Measurements from ENCODE around the gene ING4.
"Not testable (repeated sequence)": the region's sequence is repeated elsewhere in the genome, so short reads cannot be mapped to it uniquely, and the experiment has no call there.

Gene ING4

DNA sequence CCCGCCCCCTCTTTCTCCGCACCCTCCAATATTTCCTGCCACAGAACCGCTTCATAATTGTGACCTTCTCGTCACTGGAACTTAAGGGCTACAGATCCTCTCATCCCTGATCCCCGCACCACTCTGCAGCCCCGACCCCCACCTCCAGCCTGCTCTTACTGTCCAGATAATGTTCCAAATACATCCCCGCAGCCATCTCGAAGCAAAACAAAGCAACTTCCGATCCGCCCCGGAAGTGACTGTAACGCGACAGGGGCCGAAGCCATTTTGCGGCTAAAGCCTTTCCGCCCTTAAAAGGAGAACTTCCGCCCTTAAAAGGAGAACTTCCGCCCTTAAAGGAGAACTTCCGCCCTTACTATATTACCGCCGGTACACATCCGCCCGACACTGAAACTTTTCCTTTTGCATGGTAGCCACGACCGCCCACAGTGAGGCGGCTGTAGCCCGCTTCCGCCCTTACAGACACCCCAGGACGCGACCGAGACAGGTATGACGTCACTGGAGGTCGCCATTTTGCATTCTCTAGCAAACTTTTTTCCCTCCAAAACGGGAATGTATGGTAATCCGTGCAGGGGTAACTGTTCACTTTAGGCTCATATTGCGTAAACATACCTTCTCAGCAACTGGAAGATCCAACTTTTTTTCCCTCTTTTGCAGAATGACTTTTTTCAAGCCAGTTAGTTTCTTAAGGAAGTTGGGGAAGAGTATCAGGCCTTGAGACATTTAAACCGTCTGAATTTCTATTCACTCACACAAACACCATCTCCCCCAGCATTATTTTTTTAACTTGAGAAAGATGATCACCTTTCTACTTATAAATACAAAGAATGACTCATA is at the start of gene ING4:
Gene ING4, minus strand, starts transcription at position 214 of the 837 bp plus-strand sequence. Its CDS starts 18 bp downstream, at position 196.
- peak; percentile 98 for DNase-seq (ENCODE audit: low spot score)

DNA sequence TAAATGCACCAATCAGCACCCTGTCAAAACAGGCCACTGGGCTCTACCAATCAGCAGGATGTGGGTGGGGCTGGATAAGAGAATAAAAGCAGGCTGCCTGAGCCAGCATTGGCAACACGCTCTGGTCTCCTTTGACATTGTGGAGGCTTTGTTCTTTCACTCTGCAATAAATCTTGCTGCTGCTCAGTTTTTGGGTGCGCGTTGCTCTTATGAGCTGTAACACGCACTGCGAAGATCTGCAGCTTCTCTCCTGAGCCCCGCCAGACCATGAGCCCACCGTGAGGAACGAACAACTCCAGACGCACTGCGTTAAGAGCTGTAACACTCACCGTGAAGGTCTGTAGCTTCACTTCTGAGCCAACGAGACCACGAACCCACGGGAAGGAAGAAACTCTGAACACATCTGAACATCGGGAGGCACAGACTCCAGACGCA is 46.1 kb upstream of the ING4 start:
- no peak for DNase-seq (ENCODE audit: low spot score)

DNA sequence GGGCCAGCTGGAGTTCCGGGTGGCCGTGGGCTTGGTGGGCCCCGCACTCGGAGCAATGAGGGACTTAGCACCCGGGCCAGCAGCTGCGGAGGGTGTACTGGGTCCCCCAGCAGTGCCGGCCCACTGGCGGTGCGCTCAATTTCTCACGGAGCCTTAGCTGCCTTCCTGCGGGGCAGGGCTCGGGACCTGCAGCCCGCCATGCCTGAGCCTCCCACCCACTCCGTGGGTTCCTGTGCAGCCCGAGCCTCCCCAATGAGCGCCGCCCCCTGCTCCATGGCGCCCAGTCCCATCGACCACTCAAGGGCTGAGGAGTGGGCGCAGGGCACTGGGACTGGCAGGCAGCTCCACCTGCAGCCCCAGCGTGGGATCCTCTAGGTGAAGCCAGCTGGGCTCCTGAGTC is 45.4 kb upstream of the ING4 start:
- DNase-seq (ENCODE audit: low spot score): not testable (repeated sequence)

DNA sequence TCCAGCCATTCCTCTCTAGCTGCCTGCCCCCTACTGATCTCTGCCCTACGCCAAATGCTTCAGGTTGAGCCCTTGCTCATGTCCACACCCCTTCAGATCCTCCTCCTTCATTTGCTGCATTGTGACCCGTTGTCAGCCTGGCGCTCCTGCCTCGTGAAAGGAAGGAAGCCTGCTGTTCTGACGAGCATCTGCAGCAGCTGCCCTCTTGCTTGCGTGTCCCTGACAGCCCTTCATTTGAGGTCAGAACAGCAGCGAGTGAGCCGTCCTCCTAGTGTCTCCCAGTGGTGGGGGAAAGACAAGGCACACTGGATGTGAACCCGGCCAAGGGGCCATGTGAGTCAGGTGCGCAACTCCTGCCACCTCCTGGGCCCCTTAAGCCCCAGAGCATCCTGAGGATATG is 40.7 kb upstream of the ING4 start:
- no peak for DNase-seq (ENCODE audit: low spot score)

DNA sequence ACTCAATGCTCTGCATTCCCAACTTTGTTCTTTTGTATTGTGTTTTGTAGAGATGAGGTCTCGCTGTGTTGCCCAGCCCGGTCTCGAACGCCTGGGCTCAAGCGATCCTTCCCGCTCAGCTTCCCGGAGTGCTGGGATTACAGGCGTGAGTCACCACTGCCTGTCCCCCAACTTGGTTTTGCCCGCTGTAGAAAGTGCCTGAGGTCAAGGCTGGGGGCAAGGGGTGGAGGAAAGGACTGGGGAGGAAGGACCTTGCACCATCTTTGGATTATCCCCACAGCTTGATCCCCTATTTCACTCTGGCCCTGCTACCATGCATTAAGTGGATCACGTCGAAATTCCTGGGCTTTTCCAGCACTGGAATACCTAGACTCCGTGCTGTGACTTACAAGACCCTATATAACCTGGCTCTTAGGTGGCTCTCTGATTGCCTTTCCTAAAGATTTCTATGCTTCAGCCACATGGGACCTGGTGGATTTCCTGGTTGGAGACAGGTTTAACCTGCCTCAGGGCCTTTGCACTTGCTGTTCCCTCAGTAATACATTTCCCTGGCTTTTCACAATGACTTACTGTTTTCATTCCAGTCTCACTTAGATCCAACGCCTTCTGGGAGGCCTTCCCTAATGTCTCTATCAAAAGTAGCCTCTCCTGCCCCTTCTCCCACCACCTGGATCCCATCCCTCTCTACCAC is 38.3 kb upstream of the ING4 start:
- DNase-seq (ENCODE audit: low spot score): no peak

DNA sequence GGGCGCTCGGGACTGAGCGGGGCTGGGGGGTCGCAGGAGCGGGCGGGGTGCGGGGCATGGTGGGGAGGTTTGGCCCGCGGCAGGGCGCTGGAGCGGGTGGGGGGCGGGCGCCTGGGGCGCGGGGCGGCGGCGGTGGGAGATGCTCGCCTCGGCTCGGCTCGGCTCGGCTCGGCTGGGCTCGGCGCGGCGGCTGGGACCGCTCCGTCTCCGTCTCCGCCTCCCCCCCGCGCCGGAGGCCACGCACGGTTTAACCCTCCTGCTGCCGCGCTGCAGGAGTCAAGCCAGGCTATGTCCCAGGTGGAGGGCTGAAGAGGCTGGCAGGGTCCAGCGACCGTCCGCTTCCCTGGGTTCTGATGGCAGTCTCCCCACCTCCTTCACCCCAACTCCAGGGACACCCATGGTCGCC is 37.7 kb upstream of the ING4 start, which contains the start of gene PIANP:
Gene PIANP, minus strand, starts transcription at position 170 of the 406 bp plus-strand sequence. CDS start 2,754 bp downstream, outside the sequence.
- peak; percentile 76 for DNase-seq (ENCODE audit: low spot score)

DNA sequence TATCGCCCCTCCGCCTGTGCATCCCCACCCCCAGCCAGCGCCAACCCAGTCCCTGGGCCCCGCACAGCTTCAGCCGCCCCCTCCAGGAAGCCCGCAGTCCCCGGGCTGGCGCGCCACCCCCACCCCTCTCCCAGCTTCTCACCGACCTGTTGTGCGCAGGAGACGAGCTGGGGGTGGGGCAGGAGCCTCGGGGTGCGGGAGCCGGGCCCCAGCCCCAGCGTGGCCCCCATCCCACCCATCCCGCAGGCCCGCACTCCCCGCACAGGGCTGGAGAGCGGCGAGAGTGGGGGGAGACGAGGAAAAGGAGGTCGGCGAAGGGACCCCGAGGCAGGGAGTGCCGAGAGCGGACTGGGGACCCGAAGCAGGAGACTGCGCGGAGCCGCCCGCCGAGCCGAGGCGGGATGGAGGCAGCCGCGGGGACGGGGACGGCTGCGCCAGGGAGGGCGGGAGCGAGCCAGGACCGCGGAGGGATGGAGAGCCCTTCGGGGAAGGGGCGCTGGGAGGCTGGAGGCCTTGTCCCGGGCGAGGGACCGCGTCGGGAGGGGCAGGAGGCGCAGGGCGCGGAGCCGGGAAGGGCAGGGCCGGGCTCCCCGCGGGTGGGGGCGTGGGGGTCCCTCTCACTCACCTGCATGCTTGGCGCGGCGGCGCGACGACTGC is 37.2 kb upstream of the ING4 start:
- DNase-seq (ENCODE audit: low spot score): peak; percentile 60

DNA sequence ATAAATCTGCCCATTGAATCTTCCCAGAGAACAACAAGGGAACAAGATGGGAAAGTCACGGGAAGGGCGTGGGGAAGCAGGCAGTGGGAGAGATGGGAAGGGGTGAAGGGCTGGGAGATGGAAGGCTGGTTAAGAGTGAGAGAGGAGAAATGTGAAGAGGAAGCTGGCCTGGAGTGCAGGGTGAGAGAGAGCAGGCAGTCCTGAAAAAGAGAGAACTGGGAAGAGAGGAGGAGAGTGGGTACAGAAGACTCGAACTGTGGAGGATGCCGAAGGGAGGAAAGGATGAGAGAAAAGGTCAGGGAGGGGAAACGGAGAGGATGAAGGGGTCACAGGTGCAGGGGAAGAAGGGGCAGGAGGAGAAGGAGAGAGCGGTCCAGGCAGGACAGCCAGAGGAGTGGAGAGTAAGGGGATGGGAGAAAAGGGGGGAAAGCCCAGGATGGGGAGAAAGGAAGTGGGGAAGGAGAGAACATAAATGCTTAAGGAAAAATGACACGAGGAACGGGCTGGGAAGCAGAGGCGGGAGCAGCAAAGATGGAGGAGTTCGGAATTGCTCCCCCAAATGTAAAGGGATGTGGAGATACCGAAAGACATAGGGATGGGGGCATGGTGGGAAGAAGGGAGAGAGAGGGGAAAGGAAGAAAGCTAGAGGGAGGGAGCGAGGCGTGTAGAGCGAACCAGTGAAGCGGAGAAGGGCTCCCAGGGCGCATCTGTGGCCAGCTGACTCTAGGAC is 36.5 kb upstream of the ING4 start:
- no peak for DNase-seq (ENCODE audit: low spot score)

DNA sequence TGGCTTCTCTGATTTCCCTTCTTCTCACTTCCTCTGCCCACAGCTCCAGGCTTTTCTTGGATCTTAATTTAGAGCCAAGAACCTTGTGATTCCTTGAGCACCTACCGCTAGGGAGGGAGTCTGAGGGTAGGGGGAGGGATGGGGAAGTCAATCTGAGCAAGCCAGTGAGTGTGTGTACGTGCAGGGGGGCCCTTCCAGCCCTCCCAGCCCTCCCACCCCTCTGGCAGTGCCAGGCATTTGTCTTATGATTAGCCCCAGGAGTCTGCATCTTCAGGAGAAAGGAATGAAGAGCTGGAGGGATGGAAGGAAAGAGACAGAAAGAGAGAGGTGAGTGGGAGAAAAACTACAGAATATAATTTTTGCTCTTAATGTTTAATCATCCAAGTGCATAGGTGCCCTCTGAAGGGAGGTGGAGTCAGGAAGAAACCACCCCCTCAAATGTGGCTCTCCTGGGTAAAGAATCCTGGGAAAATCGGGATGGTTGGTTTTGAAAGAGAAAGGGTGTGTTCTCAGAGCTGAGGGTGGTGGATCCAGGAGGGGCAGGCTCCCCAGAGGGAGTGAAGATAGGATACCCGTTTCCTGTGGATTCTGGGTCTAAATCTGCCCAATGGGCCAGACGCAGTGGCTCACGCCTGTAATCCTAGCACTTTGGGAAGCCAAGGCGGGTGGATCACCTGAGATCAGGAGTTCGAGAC is 35.6 kb upstream of the ING4 start:
- DNase-seq (ENCODE audit: low spot score): no peak

DNA sequence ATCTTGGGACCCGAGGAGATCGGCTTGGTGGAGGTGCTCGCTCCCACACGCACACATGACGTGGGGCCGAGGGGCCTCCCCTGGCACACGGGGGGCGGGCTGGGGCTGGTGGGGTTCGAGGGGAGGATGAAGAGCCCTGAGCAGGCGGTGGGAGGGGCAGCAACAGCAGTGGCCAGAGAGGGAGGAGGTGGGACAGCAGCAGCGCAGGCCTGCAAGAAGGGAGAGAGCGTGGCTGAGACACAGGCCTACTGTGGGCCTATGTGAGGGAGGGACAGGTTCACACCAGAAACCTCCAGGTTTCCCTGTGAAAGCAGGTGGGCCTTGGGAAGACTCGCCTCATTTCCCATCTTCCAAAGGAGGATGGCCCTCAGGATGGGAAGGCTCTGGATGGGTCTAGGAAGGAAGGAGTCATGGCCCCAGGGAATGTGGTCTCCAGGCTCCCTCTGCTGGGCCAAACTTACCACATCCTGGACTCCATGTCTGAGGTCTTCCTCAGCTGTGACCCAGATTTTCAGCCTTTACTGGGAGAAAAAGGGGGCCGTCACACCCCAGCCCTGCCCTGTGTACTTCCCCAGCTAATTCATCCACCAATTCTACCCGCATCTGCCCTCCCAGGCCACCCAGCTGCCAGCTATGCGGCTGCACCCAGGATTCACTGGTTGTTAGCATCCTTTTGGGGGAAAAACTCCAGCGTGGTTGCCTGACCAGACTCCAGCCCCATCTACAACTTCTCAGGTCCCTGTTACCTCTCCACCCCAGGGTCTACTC is 34.8 kb upstream of the ING4 start:
- DNase-seq (ENCODE audit: low spot score): peak; percentile 85

DNA sequence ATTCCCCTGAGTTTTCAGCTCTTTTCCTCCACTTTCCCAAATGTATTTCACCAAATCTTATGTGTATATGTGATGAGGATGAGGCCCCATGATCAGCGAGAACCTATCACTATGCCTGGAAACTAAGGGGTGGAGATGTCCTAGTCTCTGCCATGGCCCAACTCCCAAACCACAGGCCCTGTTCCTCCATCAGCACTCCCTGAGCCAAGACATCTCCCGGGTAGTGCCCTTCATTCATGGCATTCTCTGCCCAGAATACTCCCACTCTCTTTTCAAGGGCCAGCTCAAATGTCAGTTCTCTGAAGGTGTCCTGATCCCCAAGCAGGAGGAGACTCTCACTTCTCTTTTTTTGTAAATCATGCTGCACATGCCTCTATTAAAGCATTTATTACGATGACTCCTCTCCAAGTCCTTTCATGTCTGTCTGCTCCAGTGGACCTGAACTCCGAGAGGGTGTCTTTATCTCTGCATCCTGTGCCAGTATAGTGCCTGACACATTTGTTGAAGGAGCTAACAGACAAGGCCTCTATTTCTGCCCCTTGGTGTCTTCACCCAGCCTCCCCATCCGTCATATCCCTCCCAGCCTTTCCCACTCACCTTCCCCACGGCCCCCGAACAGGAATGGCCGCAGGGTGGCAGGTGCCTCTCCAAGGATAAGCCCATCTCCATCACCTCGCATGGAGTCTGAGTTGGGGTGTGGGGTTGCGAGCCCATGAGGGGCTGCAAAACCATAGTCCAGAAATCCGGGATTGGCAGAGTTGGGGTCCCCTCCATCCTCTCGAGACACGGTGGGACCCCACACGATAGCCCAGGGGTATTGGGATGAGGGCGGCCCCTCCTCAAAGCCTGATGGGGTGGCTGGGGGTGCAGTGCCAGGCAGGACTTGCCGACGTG is 34.0 kb upstream of the ING4 start:
- DNase-seq (ENCODE audit: low spot score): no peak

DNA sequence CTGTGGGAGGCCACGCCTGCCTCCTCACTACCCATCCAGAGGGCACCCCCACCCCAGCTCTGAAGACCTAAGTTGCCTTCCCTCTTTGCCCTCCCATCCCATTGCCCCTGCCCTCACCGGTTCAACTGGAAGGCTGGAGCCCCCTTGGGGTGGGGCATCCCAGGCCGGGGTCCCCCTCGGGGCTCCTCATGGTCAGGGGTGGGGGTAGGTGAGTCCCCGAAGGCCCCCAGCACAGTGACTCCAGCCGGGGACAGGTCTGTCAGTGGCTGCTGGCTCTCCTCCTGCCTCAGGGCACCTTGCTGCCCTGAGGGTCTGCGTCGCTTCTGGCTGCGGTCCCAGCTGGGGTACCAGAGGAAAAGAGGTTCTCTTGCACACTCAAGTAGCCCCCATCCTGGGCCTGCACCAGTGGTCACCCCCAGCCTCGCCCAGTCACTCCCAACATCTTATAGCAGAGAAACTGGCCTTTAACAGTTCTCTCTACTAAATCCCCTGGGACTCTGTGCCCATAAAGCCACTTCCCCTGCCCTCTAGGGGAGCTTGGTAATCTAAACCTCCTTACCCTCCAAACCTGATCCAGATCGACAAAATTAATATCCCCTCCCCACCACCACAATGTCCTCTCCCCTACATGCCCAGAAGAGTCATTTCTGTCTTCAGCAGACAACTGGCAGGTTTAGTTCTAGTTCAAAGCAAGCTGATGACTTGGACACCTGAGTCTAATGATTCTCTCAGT is 32.6 kb upstream of the ING4 start:
- DNase-seq (ENCODE audit: low spot score): no peak

DNA sequence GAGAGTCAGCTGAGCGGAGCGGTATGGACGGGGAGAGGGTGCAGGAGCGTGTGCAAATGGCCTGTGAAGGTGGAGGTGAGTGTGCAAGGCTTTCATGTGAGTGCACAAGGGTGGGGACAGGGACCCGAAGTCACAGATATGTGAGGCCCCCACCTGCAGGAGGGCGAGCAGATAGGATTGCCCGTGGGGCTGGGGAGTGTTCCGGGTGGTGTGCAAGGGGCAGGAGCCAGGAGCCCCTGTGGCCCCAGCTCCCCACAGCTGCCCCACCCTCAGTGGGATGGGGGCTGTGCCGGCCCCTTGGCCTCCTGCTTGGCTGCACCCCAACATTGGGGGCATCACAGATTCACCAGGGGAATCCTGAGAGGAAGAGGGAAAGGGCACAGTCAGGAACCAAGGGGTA is 31.8 kb upstream of the ING4 start:
- no peak for DNase-seq (ENCODE audit: low spot score)

DNA sequence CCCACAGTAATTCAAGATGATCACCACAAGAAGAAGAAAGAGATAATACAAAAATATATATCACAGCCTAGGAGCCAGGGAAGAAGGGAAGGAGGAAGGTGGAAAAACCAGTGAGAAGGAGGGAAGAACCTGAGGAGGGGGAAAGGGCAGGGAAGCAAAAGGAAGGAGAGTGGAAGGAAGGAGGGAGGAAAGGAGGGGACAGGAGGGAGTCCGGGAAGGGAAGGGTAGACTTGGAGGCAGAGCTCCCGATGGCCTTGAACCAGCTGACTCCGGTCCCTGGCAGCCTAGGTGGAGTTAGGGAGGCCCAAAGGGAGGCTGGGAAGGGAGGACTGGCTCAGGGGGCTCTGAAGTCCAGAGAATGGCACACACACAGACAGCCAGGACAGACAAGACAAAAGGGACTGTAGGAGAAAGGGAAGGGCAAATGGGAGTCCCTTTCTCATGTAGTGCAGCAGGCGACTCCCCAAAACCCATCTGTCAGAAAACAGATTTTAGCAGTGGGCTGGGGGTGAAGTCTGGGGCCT is 31.0 kb upstream of the ING4 start:
- DNase-seq (ENCODE audit: low spot score): no peak

DNA sequence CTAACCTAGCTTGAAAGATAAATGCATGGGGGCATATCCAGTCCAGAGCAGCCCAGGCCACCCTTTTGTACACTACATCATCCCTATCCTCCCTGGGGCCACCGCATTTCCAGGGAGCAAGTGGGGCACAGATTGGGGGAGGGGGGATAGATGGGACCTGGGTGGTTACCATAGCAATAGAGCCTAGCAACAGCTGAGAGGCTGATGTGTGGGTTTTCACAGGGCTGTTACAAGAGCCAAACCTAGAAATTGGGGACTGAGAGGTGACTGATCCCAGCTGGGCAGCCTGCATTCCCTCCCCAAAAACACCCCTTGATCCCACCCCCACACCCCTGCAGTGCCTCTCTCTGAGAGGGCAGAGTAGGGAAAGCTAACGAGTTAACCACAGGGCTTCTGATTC is 30.0 kb upstream of the ING4 start:
- no peak for DNase-seq (ENCODE audit: low spot score)

DNA sequence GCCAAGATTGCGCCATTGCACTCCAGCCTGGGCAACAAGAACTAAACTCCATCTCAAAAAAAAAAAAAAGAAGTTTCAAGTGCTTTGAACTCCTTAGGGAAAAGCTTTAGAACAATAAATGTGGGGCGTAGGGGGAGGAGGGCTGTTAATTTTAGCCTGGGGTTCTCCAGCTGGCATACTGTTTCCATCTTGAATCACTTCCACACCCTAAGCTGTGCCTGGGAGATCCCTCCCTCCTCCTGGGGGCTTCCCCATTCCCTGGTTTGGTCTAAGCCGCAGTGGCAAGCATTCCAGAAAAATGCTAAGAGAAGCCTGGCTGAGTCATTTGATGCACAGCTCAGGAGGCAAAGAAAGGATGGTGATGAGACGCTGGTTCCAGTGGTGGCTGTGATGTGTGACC is 28.6 kb upstream of the ING4 start:
- DNase-seq (ENCODE audit: low spot score): no peak

DNA sequence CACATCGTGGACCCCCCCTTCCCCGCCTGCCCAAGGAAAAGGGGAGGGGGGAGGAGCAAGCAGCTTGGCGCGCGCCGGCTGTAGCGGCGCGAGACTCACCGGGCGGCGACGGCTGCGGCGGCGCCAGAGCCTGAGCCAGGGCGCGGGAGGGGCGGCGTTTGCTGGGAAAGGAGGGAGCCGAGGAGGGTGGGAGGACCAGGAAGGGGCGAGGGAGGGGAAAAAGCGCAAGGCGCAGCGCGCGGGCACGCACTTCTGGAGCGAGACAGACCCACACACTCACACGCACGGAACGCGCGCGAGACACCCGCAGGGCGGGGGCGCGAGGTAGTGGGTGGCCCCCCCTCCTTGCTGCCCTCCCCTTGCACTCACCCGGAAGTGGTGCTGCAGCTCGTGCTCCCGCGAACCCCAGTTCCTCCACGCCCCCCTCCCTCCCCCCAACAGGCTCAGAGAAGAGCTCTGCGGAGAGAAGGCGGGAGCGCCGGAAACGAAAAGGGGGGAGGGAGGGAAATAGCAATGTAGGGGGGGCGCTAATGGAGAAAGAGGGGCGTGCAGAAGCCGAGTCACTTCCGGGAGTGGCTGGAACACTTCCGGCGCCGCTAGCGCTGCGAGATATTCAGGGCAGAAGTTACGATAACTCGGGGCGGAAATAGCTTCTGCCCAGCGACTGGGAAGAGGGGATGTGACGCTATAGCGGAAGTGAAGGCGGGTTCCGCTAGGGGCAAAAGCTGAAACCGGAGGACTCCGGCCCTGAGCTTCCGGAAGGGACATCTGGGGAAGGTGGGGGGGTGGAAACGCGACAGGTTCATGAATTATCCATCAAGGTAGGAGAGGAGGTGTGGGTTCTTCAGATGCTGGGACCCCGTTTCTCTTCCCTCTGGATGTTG is 26.3 kb upstream of the ING4 start, which contains the start of gene ZNF384:
Gene ZNF384, minus strand, starts transcription at position 377 of the 884 bp plus-strand sequence. CDS start 9,855 bp downstream, outside the sequence.
- peak; percentile 97 for DNase-seq (ENCODE audit: low spot score)

Measured in AG08396 (cell line).